GM12801 (cell line): ENCODE data around the gene DGKI.

Experiments
- CTCF ChIP-seq: IDR thresholded peaks from one replicate; pipeline ENCODE4 v1.5.1; 2011; ENCODE audit warnings: control low read depth; ENCODE audit not compliant: insufficient read length; ENCODE audit errors: extremely low read depth

DGKI gene

GRCh38 chr7:137870078-137870477, 23.3 kb upstream of the DGKI start:
- TF ChIP-seq CTCF: no peak

- TF ChIP-seq CTCF: no peak
Observed at GRCh38 chr7:137869260-137869659, 22.5 kb upstream of the DGKI start.

GRCh38 chr7:137867289-137867688, 20.5 kb upstream of the DGKI start:
- TF ChIP-seq CTCF: no peak

GRCh38 chr7:137865764-137866163, 19.0 kb upstream of the DGKI start:
- no peak for TF ChIP-seq CTCF

- TF ChIP-seq CTCF: no peak
Observed at GRCh38 chr7:137862964-137863363, 16.2 kb upstream of the DGKI start.

- no peak for TF ChIP-seq CTCF
Observed at GRCh38 chr7:137862358-137862757, 15.6 kb upstream of the DGKI start.

- no peak for TF ChIP-seq CTCF
Observed at GRCh38 chr7:137860542-137860941, 13.8 kb upstream of the DGKI start.

- no peak for TF ChIP-seq CTCF
Observed at GRCh38 chr7:137853053-137853452, 6.3 kb upstream of the DGKI start.
